Mammary epithelial cell (primary cell): ENCODE measurements around the gene CA5A.

Source experiments
- CTCF ChIP-seq, 2 donors: IDR thresholded peaks in 1 of 2; conservative IDR thresholded peaks in 1 of 2; 2 replicates each; pipeline ENCODE4 v1.5.1; 2011 to 2012; ENCODE audit warnings: inconsistent platforms in 2 of 2, low read length in 2 of 2, mild to moderate bottlenecking in 2 of 2, control low read depth in 1 of 2, low read depth in 1 of 2; ENCODE audit not compliant: insufficient read depth in 1 of 2; ENCODE audit errors: extremely low read depth in 1 of 2
- EZH2 ChIP-seq: IDR thresholded peaks from 2 replicates; pipeline ENCODE4 v1.6.1; 2012; ENCODE audit warnings: low read length, inconsistent platforms, borderline replicate concordance

GRCh38 chr16:87949071-87949744 is 12.9 kb upstream of the CA5A start:
- no peak for TF ChIP-seq CTCF (conservative IDR thresholded peaks at IDR 0.05 in 1 of 2, IDR thresholded peaks at IDR 0.05 in 1 of 2; ENCODE audit: extremely low read depth in 1 of 2, insufficient read depth in 1 of 2, low read depth in 1 of 2, low read length in 2 of 2)
- TF ChIP-seq EZH2: no peak
